Neural progenitor cell (in vitro differentiated cells): ENCODE measurements around the gene KCTD11. TPM values are rescaled to one million over a fixed set of nuclear protein-coding genes. Genes with fewer than 3 reads are reported as not detected.
A peak's percentile ranks its signal among the peaks of the same experiment; 100 is the strongest.

Experiments
- DNase-seq: peaks from one replicate; pipeline ENCODE4 v3.0.0-alpha.2; 2016; ENCODE audit warnings: low spot score
- H2AFZ ChIP-seq: fragments of 200-600 bp; sonication (generic); replicated peaks from 2 replicates; pipeline ENCODE4 v1.6.1; 2016; ENCODE audit warnings: antibody characterized with exemption
- H3F3A ChIP-seq: fragments of 200-600 bp; sonication (generic); 2 replicates; pipeline ENCODE4 v1.6.1; 2016; ENCODE audit warnings: antibody characterized with exemption, low read depth
- H3K27ac ChIP-seq: fragments of 200-600 bp; sonication (generic); 2 replicates; pipeline ENCODE4 v1.5.1; 2016; ENCODE audit warnings: mild to moderate bottlenecking
- H3K27me3 ChIP-seq: fragments of 200-600 bp; sonication (generic); 2 replicates; pipeline ENCODE4 v1.6.1; 2016; ENCODE audit warnings: mild to moderate bottlenecking, moderate library complexity
- H3K36me3 ChIP-seq: fragments of 200-600 bp; sonication (generic); 2 replicates; pipeline ENCODE4 v1.5.1; 2016
- H3K4me1 ChIP-seq: fragments of 200-600 bp; sonication (generic); 2 replicates; pipeline ENCODE4 v1.6.1; 2016; ENCODE audit warnings: mixed run types
- H3K4me2 ChIP-seq: fragments of 200-600 bp; sonication (generic); 2 replicates; pipeline ENCODE4 v1.6.1; 2016
- H3K4me3 ChIP-seq: fragments of 200-600 bp; sonication (generic); 2 replicates; pipeline ENCODE4 v1.5.1; 2016
- H3K79me2 ChIP-seq: fragments of 200-600 bp; sonication (generic); 2 replicates; pipeline ENCODE4 v1.6.1; 2016; ENCODE audit warnings: low read depth
- H3K9ac ChIP-seq: fragments of 200-600 bp; sonication (generic); 2 replicates; pipeline ENCODE4 v1.6.1; 2016
- H3K9me3 ChIP-seq: fragments of 200-600 bp; sonication (generic); 2 replicates; pipeline ENCODE4 v1.5.1; 2016; ENCODE audit warnings: low read depth
- H4K20me1 ChIP-seq: fragments of 200-600 bp; sonication (generic); 2 replicates; pipeline ENCODE4 v1.6.1; 2016; ENCODE audit warnings: low read depth
- H3K27ac Mint-ChIP-seq: 3 replicates; pipeline ENCODE4 v1.8.0; 2021; ENCODE audit warnings: mixed read lengths
- H3K27me3 Mint-ChIP-seq: 2 replicates; pipeline ENCODE4 v1.8.0; 2022; ENCODE audit warnings: low read depth, mild to moderate bottlenecking, inconsistent platforms, moderate library complexity, mixed read lengths; ENCODE audit not compliant: insufficient read depth
- H3K36me3 Mint-ChIP-seq: 3 replicates; pipeline ENCODE4 v1.8.0; 2021; ENCODE audit warnings: mixed read lengths
- H3K4me1 Mint-ChIP-seq: 3 replicates; pipeline ENCODE4 v1.8.0; 2021; ENCODE audit warnings: mixed read lengths
- H3K4me3 Mint-ChIP-seq: 3 replicates; pipeline ENCODE4 v1.8.0; 2021; ENCODE audit warnings: mild to moderate bottlenecking, moderate library complexity, mixed read lengths
- H3K9me3 Mint-ChIP-seq: 3 replicates; pipeline ENCODE4 v1.8.0; 2020; ENCODE audit warnings: mixed read lengths
- EZH2 ChIP-seq: fragments of 200-600 bp; sonication (generic); IDR thresholded peaks from 2 replicates; pipeline ENCODE4 v1.6.1; 2017; ENCODE audit warnings: antibody characterized with exemption, mild to moderate bottlenecking, moderate library complexity
- EZH2phosphoT487 ChIP-seq: fragments of 200-600 bp; sonication (generic); IDR thresholded peaks from 2 replicates; pipeline ENCODE4 v1.6.1; 2017; ENCODE audit warnings: antibody characterized with exemption
- total RNA-seq: library from RNA; depleted of rRNA; stranded (reverse); fragments of >200 nt; gene quantifications from 2 replicates; pipeline ENCODE4 v1.2.3, GENCODE V29; 2015; ENCODE audit warnings: low replicate concordance
- TF ChIP-seq, protein P1 (sequence below): fragments of 200-600 bp; sonication (generic); IDR thresholded peaks from 2 replicates; pipeline ENCODE4 v1.5.1; 2017; ENCODE audit warnings: antibody characterized with exemption, mild to moderate bottlenecking

Gene KCTD11
- total RNA-seq, 1 donor from 2014 or later, result 2.7 TPM

DNA sequence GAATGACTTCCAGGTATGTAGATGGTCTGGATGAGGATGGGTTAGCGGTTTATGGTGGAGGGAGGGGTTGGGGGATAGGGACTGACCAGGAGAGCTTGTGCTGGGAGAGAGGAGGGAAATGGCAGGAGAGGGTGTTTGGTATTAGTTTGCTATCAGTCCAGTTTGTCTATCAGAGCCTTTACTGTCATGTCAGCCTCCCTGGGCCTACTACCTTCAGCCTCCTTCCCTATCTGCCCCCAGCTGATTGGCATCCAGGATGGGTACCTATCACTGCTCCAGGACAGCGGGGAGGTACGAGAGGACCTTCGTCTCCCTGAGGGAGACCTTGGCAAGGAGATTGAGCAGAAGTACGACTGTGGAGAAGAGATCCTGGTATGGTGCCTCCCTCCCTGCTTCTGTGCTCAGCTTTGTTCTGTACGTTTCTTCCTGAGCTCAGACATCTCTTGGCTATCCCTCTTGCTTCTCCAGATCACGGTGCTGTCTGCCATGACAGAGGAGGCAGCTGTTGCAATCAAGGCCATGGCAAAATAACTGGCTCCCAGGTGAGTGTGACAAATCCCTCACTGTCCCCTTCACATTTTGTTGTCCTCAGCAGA is 40.8 kb upstream of the KCTD11 start:
- H3K36me3 Mint-ChIP-seq, result peaks cover 30% of the 10 kb centered on the region

DNA sequence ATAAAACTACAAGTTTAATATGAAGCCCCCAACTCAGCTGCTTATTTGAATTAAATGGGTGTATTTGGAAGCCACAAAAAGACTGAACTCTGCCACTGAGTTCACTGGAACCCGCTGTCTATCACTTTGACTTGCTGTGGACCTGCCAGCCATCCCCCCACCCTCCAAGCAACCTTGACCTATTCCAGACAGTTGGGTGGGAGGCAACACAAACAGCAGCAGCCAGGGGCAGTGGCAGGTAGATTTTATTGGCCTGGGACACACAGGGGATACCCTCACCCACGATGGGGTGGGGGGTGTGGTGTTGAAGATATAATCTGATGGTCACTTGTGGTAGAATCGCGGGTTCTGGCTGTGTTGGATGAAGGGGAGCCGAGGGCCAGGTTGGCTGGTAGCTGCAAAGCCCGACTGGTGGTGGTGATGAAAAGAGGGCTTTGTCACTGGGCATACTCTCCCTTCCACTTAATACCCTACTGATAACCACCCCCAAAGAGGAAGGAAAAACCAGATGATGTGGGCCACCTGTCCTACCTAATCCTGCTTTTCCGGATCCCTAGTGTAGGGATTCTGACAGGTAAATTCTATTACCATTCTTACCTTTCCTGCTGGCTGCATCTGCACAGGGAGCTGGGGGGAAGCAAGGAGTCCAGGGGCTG is 39.4 kb upstream of the KCTD11 start:
- Histone ChIP-seq H3K4me2 (no peak overlapping the region), H3K4me1 (peaks cover 12% of the 10 kb centered on the region), H4K20me1 (peaks cover 65% of the 10 kb centered on the region), H3K27ac (no peak overlapping the region), H3K79me2 (peaks cover 61% of the 10 kb centered on the region), H3F3A (peaks cover 83% of the 10 kb centered on the region), H3K4me3 (no peak overlapping the region), H3K36me3 (peaks cover 4% of the 10 kb centered on the region), H2AFZ (no peak overlapping the region), H3K9ac (no peak overlapping the region), H3K27me3 (no peaks in the 10 kb centered on the region), H3K9me3 (no peaks in the 10 kb centered on the region)
- Mint-ChIP-seq H3K4me3 (peak overlapping the region; percentile 89), H3K27me3 (peaks cover 10% of the 10 kb centered on the region), H3K27ac (no peak overlapping the region), H3K36me3 (peaks cover 33% of the 10 kb centered on the region), H3K9me3 (no peaks in the 10 kb centered on the region), H3K4me1 (peaks cover 46% of the 10 kb centered on the region)
- no peak for DNase-seq
- TF ChIP-seq EZH2, result no peak
- TF ChIP-seq, protein P1, sequence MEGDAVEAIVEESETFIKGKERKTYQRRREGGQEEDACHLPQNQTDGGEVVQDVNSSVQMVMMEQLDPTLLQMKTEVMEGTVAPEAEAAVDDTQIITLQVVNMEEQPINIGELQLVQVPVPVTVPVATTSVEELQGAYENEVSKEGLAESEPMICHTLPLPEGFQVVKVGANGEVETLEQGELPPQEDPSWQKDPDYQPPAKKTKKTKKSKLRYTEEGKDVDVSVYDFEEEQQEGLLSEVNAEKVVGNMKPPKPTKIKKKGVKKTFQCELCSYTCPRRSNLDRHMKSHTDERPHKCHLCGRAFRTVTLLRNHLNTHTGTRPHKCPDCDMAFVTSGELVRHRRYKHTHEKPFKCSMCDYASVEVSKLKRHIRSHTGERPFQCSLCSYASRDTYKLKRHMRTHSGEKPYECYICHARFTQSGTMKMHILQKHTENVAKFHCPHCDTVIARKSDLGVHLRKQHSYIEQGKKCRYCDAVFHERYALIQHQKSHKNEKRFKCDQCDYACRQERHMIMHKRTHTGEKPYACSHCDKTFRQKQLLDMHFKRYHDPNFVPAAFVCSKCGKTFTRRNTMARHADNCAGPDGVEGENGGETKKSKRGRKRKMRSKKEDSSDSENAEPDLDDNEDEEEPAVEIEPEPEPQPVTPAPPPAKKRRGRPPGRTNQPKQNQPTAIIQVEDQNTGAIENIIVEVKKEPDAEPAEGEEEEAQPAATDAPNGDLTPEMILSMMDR, result no peak
- TF ChIP-seq EZH2phosphoT487, result no peak

More for the DNA sequence above, 40.8 kb upstream of the KCTD11 start:
- peak overlapping the region; percentile 78 for H3K4me3 Mint-ChIP-seq
- H3K9ac ChIP-seq, result no peak overlapping the region
- peaks cover 13% of the 10 kb centered on the region for H3K27me3 Mint-ChIP-seq
- H3K27ac Mint-ChIP-seq, result no peak overlapping the region
- H3K4me3 ChIP-seq, result no peak overlapping the region
- H3K79me2 ChIP-seq, result peaks cover 63% of the 10 kb centered on the region
- no peaks in the 10 kb centered on the region for H3K9me3 Mint-ChIP-seq
- no peaks in the 10 kb centered on the region for H3K27me3 ChIP-seq
- H3K4me1 Mint-ChIP-seq, result peaks cover 47% of the 10 kb centered on the region
- H3K4me2 ChIP-seq, result no peak overlapping the region
- no peaks in the 10 kb centered on the region for H3K9me3 ChIP-seq
- peaks cover 65% of the 10 kb centered on the region for H4K20me1 ChIP-seq
- H3K27ac ChIP-seq, result no peak overlapping the region
- peaks cover 83% of the 10 kb centered on the region for H3F3A ChIP-seq
- no peak for DNase-seq
- peaks cover 4% of the 10 kb centered on the region for H3K36me3 ChIP-seq
- peaks cover 12% of the 10 kb centered on the region for H3K4me1 ChIP-seq
- TF ChIP-seq EZH2 (no peak), EZH2phosphoT487 (no peak)
- TF ChIP-seq, protein P1, result no peak
- H2AFZ ChIP-seq, result no peak overlapping the region

DNA sequence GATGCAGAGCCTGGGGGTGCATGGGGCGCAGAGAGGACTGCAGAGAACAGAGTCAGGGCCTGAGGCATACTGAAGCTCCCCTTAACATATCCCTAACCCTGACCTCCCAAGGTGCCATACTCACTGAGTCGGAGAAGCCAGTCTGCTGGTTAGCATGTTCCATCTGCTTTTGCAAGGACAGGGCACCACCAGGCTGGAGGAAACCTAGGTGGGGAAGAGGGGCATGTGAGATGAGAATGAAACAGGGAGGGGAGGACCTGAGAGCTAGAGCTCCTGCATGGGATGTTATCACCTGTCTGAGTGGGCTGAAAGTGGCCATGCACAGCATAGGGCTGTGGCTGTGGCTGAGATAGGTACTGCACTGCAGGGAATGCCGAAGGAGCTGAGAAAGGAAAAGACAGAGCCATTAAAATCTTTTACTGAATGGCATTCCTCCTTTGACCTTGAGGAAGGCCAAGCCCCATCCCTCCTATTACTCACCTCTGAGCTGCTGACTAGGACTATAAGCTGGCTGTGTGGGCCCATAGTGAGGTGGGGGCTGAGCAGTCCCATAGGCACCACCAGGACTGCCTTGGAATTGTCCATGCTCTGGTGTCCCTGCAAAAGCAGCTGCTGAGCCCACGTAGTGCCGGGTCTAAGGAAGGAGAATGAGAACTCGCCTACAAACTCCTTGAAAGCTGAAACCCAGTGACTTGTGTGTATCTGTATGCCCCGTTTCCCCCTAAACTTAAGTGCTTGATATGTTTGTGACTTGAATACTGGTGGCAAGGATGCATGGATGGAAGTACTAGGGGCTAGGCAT is 38.7 kb upstream of the KCTD11 start:
- peaks cover 54% of the 10 kb centered on the region for H3K79me2 ChIP-seq

More for the DNA sequence above, 38.7 kb upstream of the KCTD11 start:
- peaks cover 12% of the 10 kb centered on the region for H3K27me3 Mint-ChIP-seq
- no peaks in the 10 kb centered on the region for H3K9me3 ChIP-seq
- H2AFZ ChIP-seq, result no peak overlapping the region
- no peak overlapping the region for H3K4me3 ChIP-seq
- peak overlapping the region; percentile 89 for H3K4me3 Mint-ChIP-seq
- H3K36me3 Mint-ChIP-seq, result peaks cover 33% of the 10 kb centered on the region
- peaks cover 79% of the 10 kb centered on the region for H3F3A ChIP-seq
- no peak overlapping the region for H3K27ac Mint-ChIP-seq
- peaks cover 59% of the 10 kb centered on the region for H4K20me1 ChIP-seq
- TF ChIP-seq, protein P1, result no peak
- no peak for TF ChIP-seq EZH2phosphoT487
- TF ChIP-seq EZH2, result no peak
- no peaks in the 10 kb centered on the region for H3K27me3 ChIP-seq
- peaks cover 12% of the 10 kb centered on the region for H3K4me1 ChIP-seq
- no peak overlapping the region for H3K4me2 ChIP-seq
- peaks cover 4% of the 10 kb centered on the region for H3K36me3 ChIP-seq
- H3K9ac ChIP-seq, result no peak overlapping the region
- no peak overlapping the region for H3K27ac ChIP-seq
- peaks cover 46% of the 10 kb centered on the region for H3K4me1 Mint-ChIP-seq
- H3K9me3 Mint-ChIP-seq, result no peaks in the 10 kb centered on the region
- no peak for DNase-seq
